BLaER1 treated with 17β-estradiol and CSF1 and Interleukin-3, amounts not matched to agents 10 nM and 100 nM (cell line): Measurements from ENCODE around the gene GALNTL6.

Source experiments
- H3K27ac ChIP-seq, 11 experiments: shearing (Covaris generic); formaldehyde crosslinking; 2 replicates each; pipeline ENCODE4 v1.8.1; 2022
- H3K27me3 ChIP-seq, 11 experiments: shearing (Covaris generic); formaldehyde crosslinking; 2 replicates each; pipeline ENCODE4 v1.8.1; 2022
- H3K36me3 ChIP-seq, 11 experiments: shearing (Covaris generic); formaldehyde crosslinking; 2 replicates each; pipeline ENCODE4 v1.8.1; 2022
- H3K4me1 ChIP-seq, 10 experiments: shearing (Covaris generic); formaldehyde crosslinking; 2 replicates each; pipeline ENCODE4 v1.8.1; 2022
- H3K4me2 ChIP-seq, 11 experiments: shearing (Covaris generic); formaldehyde crosslinking; 2 replicates each; pipeline ENCODE4 v1.8.1; 2022
- H3K4me3 ChIP-seq, 10 experiments: shearing (Covaris generic); formaldehyde crosslinking; 2 replicates each; pipeline ENCODE4 v1.8.1; 2022
- H3K9ac ChIP-seq, 11 experiments: shearing (Covaris generic); formaldehyde crosslinking; 2 replicates each; pipeline ENCODE4 v1.8.1; 2022
- H3K9me3 ChIP-seq, 11 experiments: shearing (Covaris generic); formaldehyde crosslinking; replicated peaks in 1 of 11; 2 replicates each; pipeline ENCODE4 v1.8.1; 2022
- H4K20me1 ChIP-seq, 11 experiments: shearing (Covaris generic); formaldehyde crosslinking; 2 replicates each; pipeline ENCODE4 v1.8.1; 2022
- Cebpa-rat ChIP-seq, 11 experiments: shearing (Covaris generic); IDR thresholded peaks; 2 replicates each; pipeline ENCODE4 v1.8.1; 2022

The GALNTL6 gene

GRCh38 chr4:172352356-172352755 lies 539.2 kb downstream of the GALNTL6 start:
- Histone ChIP-seq H3K9ac (no peak overlapping the region), H3K4me2 (no peak overlapping the region), H3K27ac (no peak overlapping the region), H3K4me1 (no peaks in the 10 kb centered on the region), H3K36me3 (no peaks in the 10 kb centered on the region), H3K27me3 (no peaks in the 10 kb centered on the region), H3K9me3 (no peaks in the 10 kb centered on the region), H4K20me1 (no peaks in the 10 kb centered on the region), H3K4me3 (no peak overlapping the region)
- TF ChIP-seq Cebpa-rat (IDR thresholded peaks at IDR 0.05): no peak

- Histone ChIP-seq H3K27me3 (no peaks in the 10 kb centered on the region), H4K20me1 (no peaks in the 10 kb centered on the region), H3K27ac (no peak overlapping the region), H3K9me3 (no peaks in the 10 kb centered on the region), H3K9ac (no peak overlapping the region), H3K4me2 (no peak overlapping the region), H3K4me3 (no peak overlapping the region), H3K36me3 (no peaks in the 10 kb centered on the region), H3K4me1 (no peaks in the 10 kb centered on the region)
- no peak for TF ChIP-seq Cebpa-rat (IDR thresholded peaks at IDR 0.05)
Measured at GRCh38 chr4:172356016-172356415, 542.8 kb downstream of the GALNTL6 start.

- Histone ChIP-seq H3K27me3 (no peaks in the 10 kb centered on the region), H3K36me3 (no peaks in the 10 kb centered on the region), H3K27ac (no peak overlapping the region), H3K4me1 (no peaks in the 10 kb centered on the region), H3K4me2 (no peak overlapping the region), H3K9ac (no peak overlapping the region), H4K20me1 (no peaks in the 10 kb centered on the region), H3K4me3 (no peak overlapping the region), H3K9me3 (no peaks in the 10 kb centered on the region)
- no peak for TF ChIP-seq Cebpa-rat (IDR thresholded peaks at IDR 0.05)
Measured at GRCh38 chr4:172357006-172357540, 543.9 kb downstream of the GALNTL6 start.

- Histone ChIP-seq H3K9me3 (no peaks in the 10 kb centered on the region), H3K4me2 (no peak overlapping the region), H3K4me3 (no peak overlapping the region), H3K4me1 (no peaks in the 10 kb centered on the region), H3K9ac (no peak overlapping the region), H3K27me3 (no peaks in the 10 kb centered on the region), H3K27ac (no peak overlapping the region), H4K20me1 (no peaks in the 10 kb centered on the region), H3K36me3 (no peaks in the 10 kb centered on the region)
- no peak for TF ChIP-seq Cebpa-rat (IDR thresholded peaks at IDR 0.05)
Measured at GRCh38 chr4:172362569-172362968, 549.4 kb downstream of the GALNTL6 start.

GRCh38 chr4:172369471-172369959 lies 556.3 kb downstream of the GALNTL6 start:
- Histone ChIP-seq H3K27ac (no peak overlapping the region), H3K4me1 (no peaks in the 10 kb centered on the region), H3K36me3 (no peaks in the 10 kb centered on the region), H3K9ac (no peak overlapping the region), H3K4me2 (no peak overlapping the region), H4K20me1 (no peaks in the 10 kb centered on the region), H3K4me3 (no peak overlapping the region), H3K9me3 (peaks cover 14 to 22% (median 16%) of the 10 kb centered on the region in 11 experiments), H3K27me3 (no peaks in the 10 kb centered on the region)
- TF ChIP-seq Cebpa-rat (IDR thresholded peaks at IDR 0.05): no peak

- H3K36me3 ChIP-seq: no peaks in the 10 kb centered on the region
- no peaks in the 10 kb centered on the region for H3K27me3 ChIP-seq
- no peaks in the 10 kb centered on the region for H3K4me1 ChIP-seq
- H3K4me2 ChIP-seq: no peak overlapping the region
- no peak overlapping the region for H3K4me3 ChIP-seq
- TF ChIP-seq Cebpa-rat (IDR thresholded peaks at IDR 0.05): no peak
- no peak overlapping the region for H3K27ac ChIP-seq
- H4K20me1 ChIP-seq: no peaks in the 10 kb centered on the region
- peaks cover 0 to 17% (median 7%) of the 10 kb centered on the region in 11 experiments; a peak in 10 of 22 replicates for H3K9me3 ChIP-seq
- H3K9ac ChIP-seq: no peak overlapping the region
Measured at GRCh38 chr4:172377486-172378140, 564.4 kb downstream of the GALNTL6 start.

- no peak for TF ChIP-seq Cebpa-rat (IDR thresholded peaks at IDR 0.05)
- Histone ChIP-seq H3K9ac (no peak overlapping the region), H3K4me1 (no peaks in the 10 kb centered on the region), H3K4me3 (no peak overlapping the region), H3K27ac (no peak overlapping the region), H3K27me3 (no peaks in the 10 kb centered on the region), H4K20me1 (no peaks in the 10 kb centered on the region), H3K4me2 (no peak overlapping the region), H3K36me3 (no peaks in the 10 kb centered on the region), H3K9me3 (peaks cover 0 to 17% (median 7%) of the 10 kb centered on the region in 11 experiments; a peak in 10 of 22 replicates)
Measured at GRCh38 chr4:172379834-172380233, 566.6 kb downstream of the GALNTL6 start.

GRCh38 chr4:172390331-172390730 lies 577.1 kb downstream of the GALNTL6 start:
- no peak for TF ChIP-seq Cebpa-rat (IDR thresholded peaks at IDR 0.05)

GRCh38 chr4:172392741-172393140 lies 579.5 kb downstream of the GALNTL6 start:
- Histone ChIP-seq H3K4me2 (no peak overlapping the region), H3K36me3 (no peaks in the 10 kb centered on the region), H3K4me3 (no peak overlapping the region), H3K9ac (no peak overlapping the region), H3K4me1 (no peaks in the 10 kb centered on the region), H3K27ac (no peak overlapping the region), H4K20me1 (no peaks in the 10 kb centered on the region), H3K9me3 (no peaks in the 10 kb centered on the region), H3K27me3 (no peaks in the 10 kb centered on the region)
- no peak for TF ChIP-seq Cebpa-rat (IDR thresholded peaks at IDR 0.05)

More at GRCh38 chr4:172390331-172390730, 577.1 kb downstream of the GALNTL6 start:
- no peaks in the 10 kb centered on the region for H3K36me3 ChIP-seq
- H3K4me1 ChIP-seq: no peaks in the 10 kb centered on the region
- H3K4me2 ChIP-seq: no peak overlapping the region
- H3K9me3 ChIP-seq: no peaks in the 10 kb centered on the region
- no peak overlapping the region for H3K27ac ChIP-seq
- no peaks in the 10 kb centered on the region for H3K27me3 ChIP-seq
- H4K20me1 ChIP-seq: no peaks in the 10 kb centered on the region
- no peak overlapping the region for H3K4me3 ChIP-seq
- H3K9ac ChIP-seq: no peak overlapping the region

GRCh38 chr4:172393220-172393619 lies 580.0 kb downstream of the GALNTL6 start:
- Histone ChIP-seq H3K36me3 (no peaks in the 10 kb centered on the region), H3K4me3 (no peak overlapping the region), H3K4me1 (no peaks in the 10 kb centered on the region), H3K9me3 (no peaks in the 10 kb centered on the region), H3K4me2 (no peak overlapping the region), H3K27me3 (no peaks in the 10 kb centered on the region), H3K27ac (no peak overlapping the region), H3K9ac (no peak overlapping the region), H4K20me1 (no peaks in the 10 kb centered on the region)
- TF ChIP-seq Cebpa-rat (IDR thresholded peaks at IDR 0.05): no peak
